HepG2 (cell line): ENCODE data around the gene PAM16. TPM values are rescaled to one million over a fixed set of nuclear protein-coding genes. Genes with fewer than 3 reads are reported as not detected.

Experiments used
- GATA4 ChIP-seq: sonication (generic); IDR thresholded peaks from 2 replicates; pipeline ENCODE4 v1.6.1; 2016; ENCODE audit warnings: antibody characterized with exemption, low read depth, borderline replicate concordance
- KAT8 ChIP-seq: IDR thresholded peaks from 2 replicates; pipeline ENCODE4 v1.6.1; 2016; ENCODE audit warnings: missing genetic modification reagents, missing compliant biosample characterization
- NFYB ChIP-seq: sonication (generic); formaldehyde crosslinking; IDR thresholded peaks from 2 replicates; pipeline ENCODE4 v1.4.0; 2020; ENCODE audit warnings: missing genetic modification reagents
- SNAPC2 ChIP-seq: sonication (generic); formaldehyde crosslinking; IDR thresholded peaks from 2 replicates; pipeline ENCODE4 v1.8.1; 2022; ENCODE audit warnings: mild to moderate bottlenecking, missing genetic modification reagents
- ZMYM2 ChIP-seq: sonication (generic); formaldehyde crosslinking; IDR thresholded peaks from 2 replicates; pipeline ENCODE4 v1.8.0; 2022; ENCODE audit warnings: mild to moderate bottlenecking, missing genetic modification reagents
- ZNF224 ChIP-seq: sonication (generic); formaldehyde crosslinking; IDR thresholded peaks from 2 replicates; pipeline ENCODE4 v1.5.0; 2020; ENCODE audit warnings: mild to moderate bottlenecking, missing genetic modification reagents
- ZNF446 ChIP-seq: sonication (generic); formaldehyde crosslinking; IDR thresholded peaks from 2 replicates; pipeline ENCODE4 v1.5.0; 2020; ENCODE audit warnings: mild to moderate bottlenecking, missing genetic modification reagents
- ZNF543 ChIP-seq: sonication (generic); formaldehyde crosslinking; IDR thresholded peaks from 2 replicates; pipeline ENCODE4 v1.4.0; 2020; ENCODE audit warnings: mild to moderate bottlenecking, missing genetic modification reagents
- ZNF629 ChIP-seq: sonication (generic); formaldehyde crosslinking; conservative IDR thresholded peaks from 2 replicates; pipeline ENCODE4 v1.5.0; 2020; ENCODE audit warnings: missing genetic modification reagents
- polyA plus RNA-seq, 8 experiments: library from polyadenylated mRNA; depleted of rRNA in 3 of 8; stranded (reverse) in 7 of 8; unstranded in 1 of 8; fragments of >200 nt; fragmentation: Illumina TruSeq in 4 of 8; extraction: Trizol in 4 of 8; gene quantifications; 2 replicates each; pipeline versions ENCODE4 v1.2.1 to v1.2.3, GENCODE V29; 2011 to 2016; ENCODE audit warnings: low read depth in 4 of 8, missing spikeins in 1 of 8, mixed read lengths in 1 of 8; ENCODE audit not compliant: insufficient read depth in 1 of 8
- total RNA-seq, 5 experiments: library from RNA; depleted of rRNA; stranded (reverse); fragments of >200 nt; fragmentation: Illumina TruSeq; extraction: Trizol; gene quantifications; 2 replicates each; pipeline ENCODE4 v1.2.3, GENCODE V29; 2016; ENCODE audit warnings: low read depth in 1 of 5
- TF ChIP-seq, protein P1 (sequence below): sonication (generic); formaldehyde crosslinking; IDR thresholded peaks from 2 replicates; pipeline ENCODE4 v1.4.0; 2020; ENCODE audit warnings: mild to moderate bottlenecking, missing genetic modification reagents
- TF ChIP-seq, protein P2 (sequence below): sonication (generic); formaldehyde crosslinking; IDR thresholded peaks from 2 replicates; pipeline ENCODE4 v1.4.0; 2020; ENCODE audit warnings: missing genetic modification reagents
- TF ChIP-seq, protein P3 (sequence below): sonication (generic); formaldehyde crosslinking; IDR thresholded peaks from 2 replicates; pipeline ENCODE4 v1.5.0; 2020; ENCODE audit warnings: mild to moderate bottlenecking, missing genetic modification reagents, borderline replicate concordance

The PAM16 gene
- total and polyA plus RNA-seq, 2 of the 13 experiments (the other 11 are each of a cell fraction or from before 2014, with no cell fraction given): 51.5 to 51.8 TPM

DNA sequence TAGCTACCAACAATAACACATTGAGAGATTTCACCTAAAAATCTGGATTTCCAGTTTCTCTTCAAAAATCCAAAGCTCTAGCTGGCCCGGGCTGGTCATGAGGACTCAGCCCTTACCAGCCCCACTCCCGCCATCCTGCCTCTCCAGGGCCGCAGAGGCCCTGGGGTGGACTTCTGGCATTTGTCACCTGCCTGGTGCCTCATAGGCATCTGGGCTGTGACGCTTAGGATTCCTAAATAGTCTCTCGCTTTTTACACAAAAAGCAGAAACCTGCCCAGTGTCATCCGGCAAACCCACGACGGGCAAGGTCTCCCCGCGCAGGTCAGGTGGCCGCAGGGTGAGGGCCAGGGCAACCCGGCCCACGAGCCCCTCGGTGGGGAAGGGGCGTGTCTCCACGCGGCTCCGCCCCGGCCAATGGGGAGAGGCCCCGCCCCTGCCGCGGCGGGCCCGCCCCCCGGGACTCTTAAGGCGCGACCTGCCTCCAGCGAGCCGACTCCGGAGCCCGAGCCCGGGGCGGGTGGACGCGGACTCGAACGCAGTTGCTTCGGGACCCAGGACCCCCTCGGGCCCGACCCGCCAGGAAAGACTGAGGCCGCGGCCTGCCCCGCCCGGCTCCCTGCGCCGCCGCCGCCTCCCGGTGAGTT is 20.4 kb upstream of the PAM16 start, which contains the start of gene VASN (continued):
- TF ChIP-seq, protein P1, sequence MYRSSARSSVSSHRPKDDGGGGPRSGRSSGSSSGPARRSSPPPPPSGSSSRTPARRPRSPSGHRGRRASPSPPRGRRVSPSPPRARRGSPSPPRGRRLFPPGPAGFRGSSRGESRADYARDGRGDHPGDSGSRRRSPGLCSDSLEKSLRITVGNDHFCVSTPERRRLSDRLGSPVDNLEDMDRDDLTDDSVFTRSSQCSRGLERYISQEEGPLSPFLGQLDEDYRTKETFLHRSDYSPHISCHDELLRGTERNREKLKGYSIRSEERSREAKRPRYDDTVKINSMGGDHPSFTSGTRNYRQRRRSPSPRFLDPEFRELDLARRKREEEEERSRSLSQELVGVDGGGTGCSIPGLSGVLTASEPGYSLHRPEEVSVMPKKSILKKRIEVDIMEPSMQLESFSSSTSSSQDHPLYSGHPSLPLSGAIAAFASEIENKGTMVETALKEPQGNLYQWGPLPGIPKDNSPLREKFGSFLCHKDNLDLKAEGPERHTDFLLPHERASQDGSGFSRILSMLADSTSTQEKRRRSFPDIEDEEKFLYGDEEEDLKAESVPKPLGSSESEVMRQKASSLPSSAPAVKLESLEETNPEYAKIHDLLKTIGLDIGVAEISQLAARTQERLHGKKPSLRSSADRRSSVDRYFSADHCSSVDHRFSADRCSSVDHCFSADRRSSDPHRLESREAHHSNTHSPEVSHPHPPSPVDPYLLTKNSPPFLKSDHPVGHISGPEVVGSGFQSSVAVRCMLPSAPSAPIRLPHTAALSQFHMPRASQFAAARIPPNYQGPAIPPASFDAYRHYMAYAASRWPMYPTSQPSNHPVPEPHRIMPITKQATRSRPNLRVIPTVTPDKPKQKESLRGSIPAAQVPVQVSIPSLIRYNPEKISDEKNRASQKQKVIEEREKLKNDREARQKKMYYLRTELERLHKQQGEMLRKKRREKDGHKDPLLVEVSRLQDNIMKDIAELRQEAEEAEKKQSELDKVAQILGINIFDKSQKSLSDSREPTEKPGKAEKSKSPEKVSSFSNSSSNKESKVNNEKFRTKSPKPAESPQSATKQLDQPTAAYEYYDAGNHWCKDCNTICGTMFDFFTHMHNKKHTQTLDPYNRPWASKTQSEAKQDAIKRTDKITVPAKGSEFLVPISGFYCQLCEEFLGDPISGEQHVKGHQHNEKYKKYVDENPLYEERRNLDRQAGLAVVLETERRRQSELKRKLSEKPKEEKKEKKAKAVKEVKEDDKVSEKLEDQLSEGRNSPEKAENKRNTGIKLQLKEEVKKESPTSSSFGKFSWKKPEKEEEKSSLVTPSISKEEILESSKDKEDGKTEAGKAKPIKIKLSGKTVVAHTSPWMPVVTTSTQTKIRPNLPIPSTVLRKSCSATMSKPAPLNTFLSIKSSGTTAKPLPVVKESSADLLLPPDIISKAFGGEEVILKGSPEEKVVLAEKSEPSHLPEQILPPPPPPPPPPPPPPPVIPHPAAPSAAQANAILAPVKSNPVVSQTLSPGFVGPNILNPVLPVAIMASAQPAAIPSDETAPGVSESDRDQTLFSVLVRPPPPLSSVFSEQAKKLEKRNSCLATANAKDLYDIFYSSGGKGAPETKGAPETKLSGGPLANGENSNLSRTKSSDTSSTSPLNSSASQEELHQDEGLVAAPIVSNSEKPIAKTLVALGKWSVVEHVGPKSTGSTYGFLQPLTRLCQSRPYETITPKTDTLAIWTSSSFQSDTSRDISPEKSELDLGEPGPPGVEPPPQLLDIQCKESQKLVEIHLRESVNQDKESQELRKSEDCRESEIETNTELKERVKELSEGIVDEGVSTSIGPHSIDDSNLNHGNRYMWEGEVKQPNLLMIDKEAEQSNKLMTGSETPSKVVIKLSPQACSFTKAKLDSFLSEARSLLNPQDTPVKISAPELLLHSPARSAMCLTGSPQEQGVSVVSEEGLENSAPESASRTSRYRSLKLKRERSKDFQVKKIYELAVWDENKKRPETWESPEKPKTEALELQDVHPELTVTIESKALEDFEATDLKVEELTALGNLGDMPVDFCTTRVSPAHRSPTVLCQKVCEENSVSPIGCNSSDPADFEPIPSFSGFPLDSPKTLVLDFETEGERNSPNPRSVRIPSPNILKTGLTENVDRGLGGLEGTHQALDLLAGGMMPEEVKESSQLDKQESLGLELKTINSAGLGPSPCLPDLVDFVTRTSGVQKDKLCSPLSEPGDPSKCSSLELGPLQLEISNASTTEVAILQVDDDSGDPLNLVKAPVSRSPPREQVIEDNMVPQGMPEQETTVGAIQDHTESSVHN (CRISPR knock-in tag): 0 out of 2 replicates have a peak, but pooled peaks have one; percentile 57
- TF ChIP-seq ZNF446 (CRISPR knock-in tag): 0 out of 2 replicates have a peak, but pooled peaks have one; percentile 50
- TF ChIP-seq, protein P2, sequence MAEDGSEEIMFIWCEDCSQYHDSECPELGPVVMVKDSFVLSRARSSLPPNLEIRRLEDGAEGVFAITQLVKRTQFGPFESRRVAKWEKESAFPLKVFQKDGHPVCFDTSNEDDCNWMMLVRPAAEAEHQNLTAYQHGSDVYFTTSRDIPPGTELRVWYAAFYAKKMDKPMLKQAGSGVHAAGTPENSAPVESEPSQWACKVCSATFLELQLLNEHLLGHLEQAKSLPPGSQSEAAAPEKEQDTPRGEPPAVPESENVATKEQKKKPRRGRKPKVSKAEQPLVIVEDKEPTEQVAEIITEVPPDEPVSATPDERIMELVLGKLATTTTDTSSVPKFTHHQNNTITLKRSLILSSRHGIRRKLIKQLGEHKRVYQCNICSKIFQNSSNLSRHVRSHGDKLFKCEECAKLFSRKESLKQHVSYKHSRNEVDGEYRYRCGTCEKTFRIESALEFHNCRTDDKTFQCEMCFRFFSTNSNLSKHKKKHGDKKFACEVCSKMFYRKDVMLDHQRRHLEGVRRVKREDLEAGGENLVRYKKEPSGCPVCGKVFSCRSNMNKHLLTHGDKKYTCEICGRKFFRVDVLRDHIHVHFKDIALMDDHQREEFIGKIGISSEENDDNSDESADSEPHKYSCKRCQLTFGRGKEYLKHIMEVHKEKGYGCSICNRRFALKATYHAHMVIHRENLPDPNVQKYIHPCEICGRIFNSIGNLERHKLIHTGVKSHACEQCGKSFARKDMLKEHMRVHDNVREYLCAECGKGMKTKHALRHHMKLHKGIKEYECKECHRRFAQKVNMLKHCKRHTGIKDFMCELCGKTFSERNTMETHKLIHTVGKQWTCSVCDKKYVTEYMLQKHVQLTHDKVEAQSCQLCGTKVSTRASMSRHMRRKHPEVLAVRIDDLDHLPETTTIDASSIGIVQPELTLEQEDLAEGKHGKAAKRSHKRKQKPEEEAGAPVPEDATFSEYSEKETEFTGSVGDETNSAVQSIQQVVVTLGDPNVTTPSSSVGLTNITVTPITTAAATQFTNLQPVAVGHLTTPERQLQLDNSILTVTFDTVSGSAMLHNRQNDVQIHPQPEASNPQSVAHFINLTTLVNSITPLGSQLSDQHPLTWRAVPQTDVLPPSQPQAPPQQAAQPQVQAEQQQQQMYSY: peak; percentile 37; the same call in 1 of the 2 replicates
- peak; percentile 76 for TF ChIP-seq ZNF629 (CRISPR knock-in tag)
- peak; percentile 75 for TF ChIP-seq GATA4
- TF ChIP-seq, protein P3, sequence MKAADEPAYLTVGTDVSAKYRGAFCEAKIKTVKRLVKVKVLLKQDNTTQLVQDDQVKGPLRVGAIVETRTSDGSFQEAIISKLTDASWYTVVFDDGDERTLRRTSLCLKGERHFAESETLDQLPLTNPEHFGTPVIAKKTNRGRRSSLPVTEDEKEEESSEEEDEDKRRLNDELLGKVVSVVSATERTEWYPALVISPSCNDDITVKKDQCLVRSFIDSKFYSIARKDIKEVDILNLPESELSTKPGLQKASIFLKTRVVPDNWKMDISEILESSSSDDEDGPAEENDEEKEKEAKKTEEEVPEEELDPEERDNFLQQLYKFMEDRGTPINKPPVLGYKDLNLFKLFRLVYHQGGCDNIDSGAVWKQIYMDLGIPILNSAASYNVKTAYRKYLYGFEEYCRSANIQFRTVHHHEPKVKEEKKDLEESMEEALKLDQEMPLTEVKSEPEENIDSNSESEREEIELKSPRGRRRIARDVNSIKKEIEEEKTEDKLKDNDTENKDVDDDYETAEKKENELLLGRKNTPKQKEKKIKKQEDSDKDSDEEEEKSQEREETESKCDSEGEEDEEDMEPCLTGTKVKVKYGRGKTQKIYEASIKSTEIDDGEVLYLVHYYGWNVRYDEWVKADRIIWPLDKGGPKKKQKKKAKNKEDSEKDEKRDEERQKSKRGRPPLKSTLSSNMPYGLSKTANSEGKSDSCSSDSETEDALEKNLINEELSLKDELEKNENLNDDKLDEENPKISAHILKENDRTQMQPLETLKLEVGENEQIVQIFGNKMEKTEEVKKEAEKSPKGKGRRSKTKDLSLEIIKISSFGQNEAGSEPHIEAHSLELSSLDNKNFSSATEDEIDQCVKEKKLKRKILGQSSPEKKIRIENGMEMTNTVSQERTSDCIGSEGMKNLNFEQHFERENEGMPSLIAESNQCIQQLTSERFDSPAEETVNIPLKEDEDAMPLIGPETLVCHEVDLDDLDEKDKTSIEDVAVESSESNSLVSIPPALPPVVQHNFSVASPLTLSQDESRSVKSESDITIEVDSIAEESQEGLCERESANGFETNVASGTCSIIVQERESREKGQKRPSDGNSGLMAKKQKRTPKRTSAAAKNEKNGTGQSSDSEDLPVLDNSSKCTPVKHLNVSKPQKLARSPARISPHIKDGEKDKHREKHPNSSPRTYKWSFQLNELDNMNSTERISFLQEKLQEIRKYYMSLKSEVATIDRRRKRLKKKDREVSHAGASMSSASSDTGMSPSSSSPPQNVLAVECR (CRISPR knock-in tag): peak; percentile 41; the same call in 1 of the 2 replicates
- TF ChIP-seq KAT8 (CRISPR knock-in tag): no peak
- TF ChIP-seq ZMYM2 (CRISPR knock-in tag): no peak
- TF ChIP-seq ZNF543 (CRISPR knock-in tag): peak; percentile 39; the same call in 1 of the 2 replicates
- TF ChIP-seq SNAPC2 (CRISPR knock-in tag): no peak
- TF ChIP-seq ZNF224 (CRISPR knock-in tag): no peak
- peak; percentile 66 for TF ChIP-seq NFYB (CRISPR knock-in tag)
